Measurements from ENCODE around the gene MRPS15. TPM values are rescaled to one million over a fixed set of nuclear protein-coding genes. Genes with fewer than 3 reads are reported as not detected.
A peak's percentile ranks its signal among the peaks of the same experiment; 100 is the strongest.

MRPS15 gene
- total and polyA plus RNA-seq, 2 of the 13 experiments (the other 11 are each of a cell fraction or from before 2014, with no cell fraction given), result 59.0 to 113 TPM

DNA sequence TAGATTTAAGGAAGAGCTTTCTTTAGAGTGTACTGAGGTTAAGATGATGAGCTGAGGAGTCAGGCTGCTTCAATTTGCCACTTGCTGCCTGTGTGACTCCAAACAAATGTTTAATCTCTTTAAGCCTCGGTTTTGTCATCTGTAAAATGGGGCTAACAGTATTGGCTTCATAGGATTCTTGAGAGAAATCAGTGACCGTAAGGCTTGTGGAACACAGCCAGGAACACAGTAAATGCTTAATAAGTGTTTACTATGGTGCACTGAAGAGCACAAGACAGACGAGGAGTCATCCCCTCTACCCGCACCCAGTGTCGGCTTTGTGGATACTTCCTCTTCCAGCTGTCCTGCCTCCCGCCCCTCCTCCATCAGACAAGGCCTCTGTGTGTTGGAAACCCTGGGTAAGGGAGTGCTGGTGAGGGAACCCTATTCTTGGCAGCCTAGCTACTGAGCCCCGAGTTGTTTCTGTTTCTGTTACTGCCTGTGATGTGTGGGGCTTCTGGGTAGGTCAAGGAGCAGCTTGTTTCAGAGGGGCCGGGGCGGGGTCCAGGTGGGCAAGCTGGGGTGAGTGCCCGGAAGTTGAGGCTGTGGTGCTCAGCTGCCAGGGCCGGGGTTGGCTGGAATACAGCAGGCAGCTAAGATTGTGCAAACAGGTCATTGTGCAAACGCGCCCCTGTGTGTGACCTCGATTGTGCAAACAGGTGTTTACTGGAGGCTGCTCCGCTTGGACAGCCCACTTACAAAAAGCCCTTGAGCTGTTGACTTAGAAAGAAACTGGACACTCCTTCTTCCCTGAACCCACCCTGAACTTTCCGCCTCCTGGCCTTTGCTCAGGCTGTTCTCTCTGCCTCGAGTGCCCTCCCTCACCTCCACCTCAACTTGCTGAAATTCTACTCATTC, 22.5 kb upstream of the MRPS15 start (continued):
- TF ChIP-seq ATAD3A (CRISPR knock-in tag; IDR thresholded peaks at IDR 0.05) (no peak), HNRNPLL (IDR thresholded peaks at IDR 0.05; ENCODE audit: low read depth, low read length, poor library complexity, severe bottlenecking) (peak; percentile 40), AKAP8 (CRISPR knock-in tag; IDR thresholded peaks at IDR 0.05) (peak; percentile 89; the same call in 1 of the 2 replicates), ZSCAN21 (CRISPR knock-in tag; IDR thresholded peaks at IDR 0.05; ENCODE audit: borderline replicate concordance) (peak; percentile 74), BCL6 (CRISPR knock-in tag; IDR thresholded peaks at IDR 0.05) (peak; percentile 93), CREB3 (CRISPR knock-in tag; IDR thresholded peaks at IDR 0.05) (no peak), ZNF282 (IDR thresholded peaks at IDR 0.05; ENCODE audit: partially characterized antibody) (no peak), SETDB1 (CRISPR knock-in tag; IDR thresholded peaks at IDR 0.05; ENCODE audit: borderline replicate concordance) (no peak), SPEN (CRISPR knock-in tag; IDR thresholded peaks at IDR 0.05; ENCODE audit: low read depth) (peak; percentile 82), FOXO4 (CRISPR knock-in tag; conservative IDR thresholded peaks at IDR 0.05) (0 out of 2 replicates have a peak, but pooled peaks have one; percentile 52), ZSCAN9 (CRISPR knock-in tag; IDR thresholded peaks at IDR 0.05; ENCODE audit: borderline replicate concordance) (no peak; the same call in 1 of the 2 replicates), KDM6A (CRISPR knock-in tag; IDR thresholded peaks at IDR 0.05; ENCODE audit: low read depth) (peak; percentile 87; the same call in 1 of the 2 replicates), PPARG (CRISPR knock-in tag; conservative IDR thresholded peaks at IDR 0.05) (peak; percentile 88), SIN3B (IDR thresholded peaks at IDR 0.05; ENCODE audit: low read length) (no peak), MTF2 (CRISPR knock-in tag; IDR thresholded peaks at IDR 0.05; ENCODE audit: borderline replicate concordance) (no peak), ATF7 (IDR thresholded peaks at IDR 0.05) (0 out of 2 replicates have a peak, but pooled peaks have one; percentile 1), ATF7 (CRISPR knock-in tag; IDR thresholded peaks at IDR 0.05) (peak; percentile 85; the same call in 1 of the 2 replicates), BATF2 (CRISPR knock-in tag; IDR thresholded peaks at IDR 0.05) (no peak)
- TF ChIP-seq, protein P1, sequence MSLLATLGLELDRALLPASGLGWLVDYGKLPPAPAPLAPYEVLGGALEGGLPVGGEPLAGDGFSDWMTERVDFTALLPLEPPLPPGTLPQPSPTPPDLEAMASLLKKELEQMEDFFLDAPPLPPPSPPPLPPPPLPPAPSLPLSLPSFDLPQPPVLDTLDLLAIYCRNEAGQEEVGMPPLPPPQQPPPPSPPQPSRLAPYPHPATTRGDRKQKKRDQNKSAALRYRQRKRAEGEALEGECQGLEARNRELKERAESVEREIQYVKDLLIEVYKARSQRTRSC (CRISPR knock-in tag; IDR thresholded peaks at IDR 0.05; ENCODE audit: low read depth), result no peak; the same call in 1 of the 2 replicates
- TF ChIP-seq, protein P2, sequence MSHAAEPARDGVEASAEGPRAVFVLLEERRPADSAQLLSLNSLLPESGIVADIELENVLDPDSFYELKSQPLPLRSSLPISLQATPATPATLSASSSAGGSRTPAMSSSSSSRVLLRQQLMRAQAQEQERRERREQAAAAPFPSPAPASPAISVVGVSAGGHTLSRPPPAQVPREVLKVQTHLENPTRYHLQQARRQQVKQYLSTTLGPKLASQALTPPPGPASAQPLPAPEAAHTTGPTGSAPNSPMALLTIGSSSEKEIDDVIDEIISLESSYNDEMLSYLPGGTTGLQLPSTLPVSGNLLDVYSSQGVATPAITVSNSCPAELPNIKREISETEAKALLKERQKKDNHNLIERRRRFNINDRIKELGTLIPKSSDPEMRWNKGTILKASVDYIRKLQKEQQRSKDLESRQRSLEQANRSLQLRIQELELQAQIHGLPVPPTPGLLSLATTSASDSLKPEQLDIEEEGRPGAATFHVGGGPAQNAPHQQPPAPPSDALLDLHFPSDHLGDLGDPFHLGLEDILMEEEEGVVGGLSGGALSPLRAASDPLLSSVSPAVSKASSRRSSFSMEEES (CRISPR knock-in tag; IDR thresholded peaks at IDR 0.05), result peak; percentile 90
- TF ChIP-seq, protein P3, sequence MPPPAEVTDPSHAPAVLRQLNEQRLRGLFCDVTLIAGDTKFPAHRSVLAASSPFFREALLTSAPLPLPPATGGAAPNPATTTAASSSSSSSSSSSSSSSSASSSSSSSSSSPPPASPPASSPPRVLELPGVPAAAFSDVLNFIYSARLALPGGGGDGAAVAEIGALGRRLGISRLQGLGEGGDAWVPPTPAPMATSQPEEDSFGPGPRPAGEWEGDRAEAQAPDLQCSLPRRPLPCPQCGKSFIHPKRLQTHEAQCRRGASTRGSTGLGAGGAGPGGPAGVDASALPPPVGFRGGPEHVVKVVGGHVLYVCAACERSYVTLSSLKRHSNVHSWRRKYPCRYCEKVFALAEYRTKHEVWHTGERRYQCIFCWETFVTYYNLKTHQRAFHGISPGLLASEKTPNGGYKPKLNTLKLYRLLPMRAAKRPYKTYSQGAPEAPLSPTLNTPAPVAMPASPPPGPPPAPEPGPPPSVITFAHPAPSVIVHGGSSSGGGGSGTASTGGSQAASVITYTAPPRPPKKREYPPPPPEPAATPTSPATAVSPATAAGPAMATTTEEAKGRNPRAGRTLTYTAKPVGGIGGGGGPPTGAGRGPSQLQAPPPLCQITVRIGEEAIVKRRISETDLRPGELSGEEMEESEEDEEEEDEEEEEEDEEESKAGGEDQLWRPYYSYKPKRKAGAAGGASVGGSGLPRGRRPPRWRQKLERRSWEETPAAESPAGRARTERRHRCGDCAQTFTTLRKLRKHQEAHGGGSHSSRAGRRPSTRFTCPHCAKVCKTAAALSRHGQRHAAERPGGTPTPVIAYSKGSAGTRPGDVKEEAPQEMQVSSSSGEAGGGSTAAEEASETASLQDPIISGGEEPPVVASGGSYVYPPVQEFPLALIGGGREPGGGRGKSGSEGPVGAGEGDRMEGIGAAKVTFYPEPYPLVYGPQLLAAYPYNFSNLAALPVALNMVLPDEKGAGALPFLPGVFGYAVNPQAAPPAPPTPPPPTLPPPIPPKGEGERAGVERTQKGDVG (CRISPR knock-in tag; IDR thresholded peaks at IDR 0.05; ENCODE audit: borderline replicate concordance), result peak; percentile 88

All from HepG2 (cell line).